Lower leg skin (tissue), 3 donors: ENCODE data around the gene IGSF21.

Source experiments
- POLR2A ChIP-seq, 2 donors: fragments of 450-650 bp; IDR thresholded peaks; one replicate each; pipeline ENCODE4 v1.6.1; 2016 to 2017; ENCODE audit warnings: antibody characterized with exemption in 2 of 2, mild to moderate bottlenecking in 1 of 2, moderate library complexity in 1 of 2
- TF ChIP-seq, protein P1 (sequence below), 3 donors: fragments of 450-650 bp; IDR thresholded peaks; one replicate each; pipeline ENCODE4 v1.5.1; 2016; ENCODE audit warnings: antibody characterized with exemption in 3 of 3, mild to moderate bottlenecking in 3 of 3, moderate library complexity in 2 of 3

DNA sequence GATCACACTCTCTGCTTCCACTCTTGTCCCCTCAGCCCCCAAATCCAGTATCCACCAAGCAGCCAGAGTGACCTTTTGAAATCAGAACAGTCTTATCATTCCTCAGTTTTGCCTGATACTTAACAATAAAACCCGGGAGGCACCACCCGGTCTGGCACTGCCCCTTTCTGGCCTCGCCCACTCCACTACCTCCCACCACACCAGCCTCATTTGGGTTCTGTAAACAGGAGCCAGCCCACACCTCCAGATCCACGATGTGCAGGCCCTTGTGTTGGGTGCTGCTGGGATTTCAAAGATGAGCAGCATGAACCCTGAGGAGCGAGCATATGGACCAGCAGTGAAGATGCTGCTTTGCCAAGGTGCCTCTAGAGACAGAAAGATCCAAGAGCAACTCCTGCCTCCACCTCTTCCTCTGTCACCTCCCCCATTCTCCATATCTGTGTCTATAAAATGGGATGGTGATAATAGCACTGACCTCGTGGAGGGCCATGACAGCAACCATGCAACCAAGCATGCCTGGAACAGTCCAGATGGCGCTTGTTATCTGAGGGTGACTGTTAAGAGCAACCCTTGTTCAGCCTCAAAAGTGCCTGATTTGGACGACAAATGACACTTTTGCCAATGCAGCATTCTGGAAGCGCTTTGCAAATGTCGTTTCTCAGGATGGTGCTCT lies 136.0 kb downstream of the IGSF21 start:
- TF ChIP-seq POLR2A (IDR thresholded peaks at IDR 0.05) = no peak
- TF ChIP-seq, protein P1, sequence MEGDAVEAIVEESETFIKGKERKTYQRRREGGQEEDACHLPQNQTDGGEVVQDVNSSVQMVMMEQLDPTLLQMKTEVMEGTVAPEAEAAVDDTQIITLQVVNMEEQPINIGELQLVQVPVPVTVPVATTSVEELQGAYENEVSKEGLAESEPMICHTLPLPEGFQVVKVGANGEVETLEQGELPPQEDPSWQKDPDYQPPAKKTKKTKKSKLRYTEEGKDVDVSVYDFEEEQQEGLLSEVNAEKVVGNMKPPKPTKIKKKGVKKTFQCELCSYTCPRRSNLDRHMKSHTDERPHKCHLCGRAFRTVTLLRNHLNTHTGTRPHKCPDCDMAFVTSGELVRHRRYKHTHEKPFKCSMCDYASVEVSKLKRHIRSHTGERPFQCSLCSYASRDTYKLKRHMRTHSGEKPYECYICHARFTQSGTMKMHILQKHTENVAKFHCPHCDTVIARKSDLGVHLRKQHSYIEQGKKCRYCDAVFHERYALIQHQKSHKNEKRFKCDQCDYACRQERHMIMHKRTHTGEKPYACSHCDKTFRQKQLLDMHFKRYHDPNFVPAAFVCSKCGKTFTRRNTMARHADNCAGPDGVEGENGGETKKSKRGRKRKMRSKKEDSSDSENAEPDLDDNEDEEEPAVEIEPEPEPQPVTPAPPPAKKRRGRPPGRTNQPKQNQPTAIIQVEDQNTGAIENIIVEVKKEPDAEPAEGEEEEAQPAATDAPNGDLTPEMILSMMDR (IDR thresholded peaks at IDR 0.05) = no peak
